Stimulated activated CD8-positive, alpha-beta memory T cell treated with anti-CD3 and anti-CD28 coated beads, Interleukin-15, amount 100 ng/mL, for 1 hour (primary cell): ENCODE results near the gene HOXB3.

Source experiments
- DNase-seq: peaks from one replicate; pipeline ENCODE4 v3.0.0-alpha.2; 2020; ENCODE audit warnings: low read depth

Gene HOXB3

DNA sequence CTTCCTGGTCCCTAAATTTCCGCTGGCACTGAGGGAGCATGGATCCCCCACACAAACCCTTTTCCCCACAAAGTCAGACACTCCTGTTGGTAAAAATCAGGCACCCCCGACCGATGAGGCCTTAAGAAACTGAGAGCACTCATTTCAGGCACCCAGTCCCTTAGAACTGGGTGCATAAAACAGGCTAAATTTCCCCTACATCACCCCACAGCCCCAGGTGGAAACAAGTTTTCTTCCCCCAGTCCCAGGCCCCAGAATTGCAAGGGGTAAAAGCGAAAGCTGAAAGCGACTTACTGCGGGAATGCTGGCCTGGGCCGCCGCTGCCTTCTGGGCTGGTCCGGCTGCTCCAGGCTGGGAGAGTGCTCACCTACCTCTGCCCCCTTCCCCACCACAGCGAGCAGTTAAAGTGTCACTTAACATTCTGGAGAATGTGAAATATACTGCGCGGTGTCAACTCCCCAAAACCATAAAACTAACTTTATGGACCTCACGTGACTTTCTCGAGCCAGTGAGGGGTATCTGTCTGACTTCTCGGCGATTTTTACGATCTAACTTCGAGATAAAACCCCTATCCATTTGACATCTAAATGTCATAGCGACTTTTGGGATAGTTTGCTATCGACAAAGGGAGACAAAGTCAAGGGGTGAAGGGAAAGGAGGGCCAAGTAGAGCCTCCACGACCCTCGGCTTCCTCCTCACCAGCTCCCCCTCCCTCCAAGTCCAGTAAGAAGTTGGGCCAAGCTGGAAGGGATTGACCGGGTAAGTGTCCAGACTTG is at the start of gene HOXB3:
Gene HOXB3, minus strand, starts transcription at position 411 of the 776 bp plus-strand sequence. CDS start 37,767 bp downstream, outside the sequence.
- DNase-seq, result no peak

DNA sequence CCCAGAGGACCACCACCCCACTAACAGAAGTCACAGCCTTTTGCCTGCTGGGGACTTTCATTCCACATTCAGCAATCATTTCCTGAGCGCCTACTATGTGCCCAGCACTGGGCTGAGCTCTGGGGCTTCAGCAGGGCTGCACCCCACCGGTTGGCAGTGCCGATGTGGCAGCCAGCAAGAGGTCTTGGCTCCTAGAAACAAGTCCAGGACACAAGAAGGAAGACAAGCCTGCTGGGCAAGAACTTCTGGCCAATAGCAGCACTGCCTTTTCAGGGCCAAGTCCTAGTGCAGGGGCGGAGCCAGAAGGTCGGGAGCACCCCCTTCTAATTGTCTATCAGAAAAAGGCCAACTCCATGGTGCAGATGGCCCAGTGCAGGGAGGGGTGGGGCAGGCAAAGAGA is 49.1 kb upstream of the HOXB3 start:
- DNase-seq, result no peak

DNA sequence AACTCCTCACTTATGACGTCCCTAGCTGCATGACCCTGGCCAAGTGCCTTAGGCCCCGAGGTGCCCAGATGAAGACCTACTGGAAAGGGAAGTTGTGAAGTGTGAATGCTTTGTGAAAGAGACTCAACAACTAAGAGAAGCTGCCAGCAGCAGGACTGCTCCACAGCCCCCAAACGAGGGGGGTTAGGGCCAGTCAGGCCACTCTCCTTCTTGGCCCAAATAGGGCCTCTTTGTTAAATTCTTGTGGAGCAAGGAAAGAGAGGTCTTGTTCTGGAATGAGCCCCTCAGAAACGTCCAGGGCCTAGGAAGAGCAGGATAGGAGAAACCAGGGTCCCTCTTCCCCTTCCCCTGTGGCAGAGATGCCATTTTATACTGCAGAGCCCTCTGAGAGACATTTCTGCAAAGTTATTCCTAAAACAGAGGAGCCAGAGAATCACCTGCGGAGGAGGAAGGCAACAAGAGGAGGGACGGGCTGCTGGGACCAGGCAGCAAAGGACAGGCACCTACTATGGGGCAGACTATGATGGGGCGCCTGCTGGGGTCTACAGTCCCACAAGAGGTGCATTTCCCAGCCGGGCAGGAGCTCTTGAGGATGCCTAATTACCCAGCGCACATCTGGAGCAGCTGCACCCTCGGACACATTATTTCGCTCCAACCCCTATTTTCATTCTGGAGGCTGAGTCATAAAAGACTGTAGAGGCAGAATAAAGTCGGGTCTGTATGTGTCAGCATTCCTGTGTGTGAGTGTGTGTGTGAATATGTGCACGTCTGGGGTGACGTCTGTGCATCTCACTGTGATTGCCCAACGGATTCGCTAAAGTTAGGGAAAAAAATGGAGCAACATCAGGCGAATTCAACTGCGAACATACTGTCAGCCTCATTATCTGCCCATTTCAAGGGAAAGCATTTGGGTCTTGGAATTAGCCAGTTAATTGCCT is 47.6 kb upstream of the HOXB3 start:
- no peak for DNase-seq

DNA sequence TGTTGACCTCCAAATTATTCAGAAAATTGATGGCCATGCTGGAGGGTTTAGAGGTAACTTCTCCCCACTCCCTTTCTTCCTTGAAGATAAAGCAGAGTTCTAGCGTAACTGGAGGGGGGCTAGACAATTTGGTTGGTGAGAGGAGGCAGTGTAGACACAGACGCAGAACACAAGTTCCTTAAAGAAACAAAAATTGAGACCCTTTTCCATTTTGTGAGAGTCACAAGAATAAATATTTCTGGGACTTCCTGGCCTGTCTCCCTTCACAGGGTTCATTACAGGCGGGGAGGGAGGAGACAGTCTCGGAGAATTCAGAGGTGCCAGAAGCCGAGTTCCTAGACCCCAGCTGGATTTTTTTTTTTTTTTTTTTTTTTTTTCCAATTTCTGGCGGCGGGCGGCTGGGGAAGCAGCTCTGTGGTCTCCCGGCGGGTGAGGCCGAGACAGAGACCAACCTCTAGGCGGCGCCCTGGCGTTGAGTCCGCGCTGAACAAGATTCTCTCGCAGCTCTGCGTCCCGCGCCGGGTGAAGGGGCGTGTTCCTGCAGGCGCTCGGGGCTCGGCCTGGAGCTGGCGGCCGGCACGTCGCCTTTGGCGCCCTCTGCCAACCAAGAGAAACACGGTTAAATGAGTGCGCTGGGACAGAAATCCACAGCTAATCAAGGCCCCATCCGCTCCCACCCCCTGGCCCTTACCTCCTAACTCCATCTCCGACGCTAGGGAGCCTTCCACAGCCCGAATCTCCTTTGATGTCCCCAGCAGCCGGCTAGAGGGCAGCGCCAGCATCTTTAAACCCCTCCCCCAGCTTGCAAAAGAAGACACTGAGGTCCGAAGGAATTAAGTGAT is 46.4 kb upstream of the HOXB3 start:
- peak; percentile 34 for DNase-seq

DNA sequence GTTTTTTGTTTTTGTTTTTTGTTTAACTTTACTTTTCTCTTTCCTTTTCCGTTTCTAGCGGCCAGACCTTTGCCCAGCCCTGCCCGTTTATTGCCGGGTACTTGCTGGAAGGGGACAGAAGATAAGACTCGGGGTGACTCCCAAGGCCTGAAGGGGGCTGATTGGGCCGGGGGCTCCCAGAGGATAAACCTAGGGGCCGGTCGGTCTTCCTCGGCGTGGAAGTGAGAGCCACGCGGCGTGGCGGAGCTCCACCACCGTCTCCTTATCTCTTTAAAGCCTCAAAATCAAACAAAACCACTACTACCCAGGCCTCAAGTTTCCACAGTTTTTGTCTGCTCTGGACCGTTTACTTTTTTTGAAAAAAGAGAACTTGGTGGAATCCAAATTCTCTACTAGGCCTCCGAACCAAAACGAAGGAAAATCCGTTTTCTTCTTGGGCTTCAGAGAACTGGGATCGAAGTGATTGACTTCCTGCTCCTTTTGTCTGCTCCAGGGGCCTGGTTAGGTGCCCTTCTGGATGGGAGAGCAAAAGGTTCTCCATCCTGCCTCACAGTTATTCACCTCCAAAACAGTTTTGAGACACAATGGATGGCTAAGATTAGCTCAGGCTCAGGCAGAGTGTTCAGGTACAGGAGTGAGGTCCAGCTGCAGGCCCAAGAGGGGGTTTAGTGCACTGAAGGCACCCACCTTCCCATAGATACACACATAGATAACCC is 44.6 kb upstream of the HOXB3 start:
- no peak for DNase-seq

DNA sequence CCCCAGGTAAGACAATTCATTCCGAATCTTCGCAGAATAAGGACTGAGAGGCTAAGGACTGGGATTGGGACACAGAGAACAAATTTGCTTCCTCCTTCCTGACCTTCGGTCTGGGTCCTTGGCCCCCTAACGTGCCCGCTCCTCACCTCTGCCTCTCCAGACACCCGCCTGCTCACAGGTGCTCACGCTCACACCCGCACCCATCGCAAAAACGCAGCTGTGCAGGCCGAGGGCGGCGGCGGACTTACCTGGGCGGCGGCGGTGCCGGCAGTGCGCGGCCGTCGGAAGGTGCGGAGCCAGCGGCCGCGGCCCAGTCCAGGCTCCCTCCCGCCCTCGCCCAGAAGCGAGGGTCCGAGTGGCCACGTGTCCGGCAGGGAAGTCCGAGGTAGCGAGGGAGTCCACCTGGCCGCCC is 43.2 kb upstream of the HOXB3 start:
- DNase-seq, result no peak

DNA sequence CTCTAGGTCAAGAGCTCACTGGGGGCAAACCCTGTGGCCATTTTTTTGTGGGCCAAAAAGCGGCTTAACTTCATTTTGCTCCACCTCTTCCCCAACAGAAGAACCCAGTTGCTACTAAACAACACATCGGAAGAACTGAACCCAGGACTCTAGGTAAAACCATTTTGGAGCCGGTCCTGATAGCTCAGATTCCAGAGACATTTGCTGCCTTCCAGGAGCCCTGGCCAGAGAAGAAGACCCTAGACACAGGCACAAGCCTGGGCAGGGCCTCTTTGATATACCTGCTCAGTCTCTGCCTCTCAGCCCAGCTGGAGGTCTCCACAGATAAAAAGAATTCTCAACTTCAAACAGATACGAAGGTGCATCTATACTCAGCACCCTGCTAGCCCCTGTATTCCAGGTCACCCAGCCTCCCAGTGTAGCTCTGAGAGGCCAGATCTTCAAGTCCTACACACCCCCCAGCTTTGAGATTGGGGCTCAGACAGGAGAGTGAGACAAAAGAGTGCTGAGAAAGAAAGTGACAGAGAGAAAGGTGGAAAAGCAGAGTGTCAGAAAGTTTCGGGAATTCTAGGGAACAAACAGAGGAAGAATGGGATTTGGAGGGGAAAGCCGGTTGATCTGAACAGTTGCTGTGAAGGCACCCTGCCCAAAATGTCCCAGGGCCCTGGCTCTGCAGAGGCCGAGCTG is 42.7 kb upstream of the HOXB3 start:
- no peak for DNase-seq

DNA sequence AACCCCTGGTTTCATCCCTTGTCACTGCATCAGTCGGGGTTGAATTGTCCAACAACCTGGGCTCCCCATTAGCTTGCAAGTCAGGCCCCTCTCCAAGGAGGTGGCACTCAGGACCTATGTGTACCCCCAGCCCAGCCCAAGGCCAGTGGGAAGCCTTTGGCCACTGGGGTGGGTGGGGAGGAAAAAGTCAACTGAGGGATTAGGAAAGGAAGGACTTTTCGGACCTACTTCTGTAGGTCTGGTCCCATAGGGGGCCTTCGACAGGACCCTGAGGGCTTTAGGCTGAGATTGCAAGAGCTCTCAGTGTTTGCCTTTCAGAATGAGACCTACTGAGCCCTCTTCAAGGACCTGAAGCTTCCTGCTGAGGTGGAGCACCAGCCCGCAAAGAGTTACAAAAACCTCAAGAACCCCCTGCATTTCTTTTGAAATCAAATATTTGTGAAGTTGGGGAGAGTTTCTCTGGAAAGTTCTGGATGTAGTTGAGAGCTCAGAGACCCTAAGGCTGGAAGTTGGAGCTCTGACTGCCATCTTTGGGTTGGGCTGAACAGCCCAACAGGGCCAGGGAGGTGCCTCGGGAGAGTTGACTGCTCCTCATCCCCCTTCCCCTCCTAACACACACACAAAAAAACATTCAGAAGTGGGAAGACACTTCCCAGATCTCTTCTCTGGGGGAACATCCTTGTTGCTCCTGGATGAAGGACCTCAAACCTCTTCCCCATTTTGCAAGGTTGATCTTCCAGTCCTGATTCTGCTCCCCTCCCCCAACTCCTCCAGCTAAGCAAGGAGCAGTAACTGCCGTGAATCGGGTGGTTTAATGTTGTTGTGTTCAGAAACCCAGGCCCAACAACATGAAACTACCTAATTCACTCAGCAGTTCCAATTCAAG is 41.9 kb upstream of the HOXB3 start:
- no peak for DNase-seq

DNA sequence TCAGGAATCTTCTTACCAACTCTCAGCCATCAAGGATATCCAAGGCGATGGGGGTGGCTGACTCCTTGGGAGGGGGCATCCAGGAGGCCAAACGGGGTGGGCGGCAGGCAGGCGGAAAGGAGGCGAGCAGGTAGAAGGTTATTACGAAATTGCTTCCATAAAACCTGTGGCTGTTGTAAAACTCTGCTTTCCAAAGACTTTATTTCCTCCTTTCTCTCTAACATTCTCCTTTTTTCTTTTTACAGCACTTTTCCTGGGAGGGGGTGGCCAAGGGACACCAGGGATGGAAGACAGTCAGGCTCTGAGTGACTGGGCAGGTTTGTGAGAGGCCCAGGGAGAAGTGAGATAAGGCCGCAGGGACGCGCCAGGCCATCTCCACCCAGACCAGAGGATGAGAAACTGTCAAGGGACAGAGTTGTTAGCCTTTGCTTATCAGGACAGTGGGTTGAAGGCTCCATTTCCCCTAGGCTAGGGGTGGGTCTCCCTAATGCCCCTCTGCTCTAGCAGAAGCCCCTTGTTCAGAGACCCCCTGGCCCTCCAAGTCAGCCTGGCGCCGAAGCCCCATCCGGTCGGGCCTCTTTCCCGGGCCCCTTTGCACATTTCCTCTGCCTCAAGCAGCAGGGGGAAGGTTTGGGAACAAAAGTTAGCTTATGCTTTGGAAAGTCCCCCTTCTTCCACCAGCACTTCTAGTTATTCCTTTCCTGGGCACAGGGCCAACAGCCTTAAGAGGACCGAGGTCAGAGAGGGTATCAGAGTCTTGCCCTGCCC is 41.1 kb upstream of the HOXB3 start:
- DNase-seq, result no peak

DNA sequence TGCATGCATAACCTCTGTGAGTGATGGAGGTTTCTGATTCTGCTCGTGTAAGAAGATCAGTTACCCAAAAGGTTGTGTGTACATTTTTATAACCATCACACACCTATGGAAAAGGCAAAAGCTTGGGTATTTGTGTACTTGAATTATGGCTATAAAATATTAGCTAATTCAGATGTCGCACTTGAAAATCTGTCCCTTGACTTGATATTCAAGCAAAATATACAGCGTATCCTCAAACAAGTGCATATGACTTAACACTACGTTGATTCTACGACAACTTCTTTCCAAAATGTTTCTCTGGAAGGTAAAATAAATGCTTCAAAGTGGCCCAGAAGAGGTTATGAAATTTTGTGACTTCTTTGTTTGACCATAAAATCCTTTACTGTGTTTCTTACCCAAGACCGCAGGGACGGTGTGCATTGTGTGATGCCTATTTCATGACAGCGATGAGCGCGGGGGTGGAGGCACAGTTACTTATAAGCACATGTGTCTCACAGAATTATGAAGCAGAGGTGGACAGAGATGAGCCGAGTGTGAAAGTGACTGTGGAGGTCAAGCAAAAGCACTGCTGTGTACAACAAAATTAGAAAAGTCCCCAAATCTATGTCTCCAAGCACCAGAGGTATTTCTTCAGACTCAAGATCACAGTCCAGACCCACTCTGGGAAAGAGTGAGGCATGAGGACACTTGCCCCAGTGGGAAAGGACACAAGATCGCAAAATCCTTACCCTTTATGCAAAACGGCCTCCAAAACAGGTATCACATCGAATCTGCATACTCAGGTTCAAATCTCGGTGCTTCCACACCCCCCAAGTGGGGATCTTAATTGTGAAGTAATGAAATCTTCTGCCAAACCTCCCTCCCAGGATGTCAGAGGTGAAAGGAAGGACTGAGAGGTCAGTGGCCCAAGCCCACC is 40.2 kb upstream of the HOXB3 start:
- DNase-seq, result no peak

DNA sequence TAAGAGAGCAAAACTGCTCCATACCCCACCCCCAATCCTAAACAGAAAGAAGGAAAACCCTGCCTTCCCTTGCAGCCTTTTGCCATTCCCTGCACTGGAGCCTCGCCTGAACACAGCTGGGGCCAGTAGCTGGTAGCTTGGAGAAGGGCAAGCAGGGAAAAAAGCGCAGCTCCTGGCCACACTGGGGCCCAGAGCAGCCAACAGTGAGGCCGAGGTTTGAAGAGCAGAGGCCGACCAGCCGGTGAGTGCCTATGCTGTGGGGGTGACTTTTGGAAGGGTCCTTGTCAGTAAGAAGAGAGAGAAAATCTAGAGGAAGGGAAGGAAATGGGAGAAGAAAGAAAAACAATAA is 39.3 kb upstream of the HOXB3 start:
- no peak for DNase-seq

DNA sequence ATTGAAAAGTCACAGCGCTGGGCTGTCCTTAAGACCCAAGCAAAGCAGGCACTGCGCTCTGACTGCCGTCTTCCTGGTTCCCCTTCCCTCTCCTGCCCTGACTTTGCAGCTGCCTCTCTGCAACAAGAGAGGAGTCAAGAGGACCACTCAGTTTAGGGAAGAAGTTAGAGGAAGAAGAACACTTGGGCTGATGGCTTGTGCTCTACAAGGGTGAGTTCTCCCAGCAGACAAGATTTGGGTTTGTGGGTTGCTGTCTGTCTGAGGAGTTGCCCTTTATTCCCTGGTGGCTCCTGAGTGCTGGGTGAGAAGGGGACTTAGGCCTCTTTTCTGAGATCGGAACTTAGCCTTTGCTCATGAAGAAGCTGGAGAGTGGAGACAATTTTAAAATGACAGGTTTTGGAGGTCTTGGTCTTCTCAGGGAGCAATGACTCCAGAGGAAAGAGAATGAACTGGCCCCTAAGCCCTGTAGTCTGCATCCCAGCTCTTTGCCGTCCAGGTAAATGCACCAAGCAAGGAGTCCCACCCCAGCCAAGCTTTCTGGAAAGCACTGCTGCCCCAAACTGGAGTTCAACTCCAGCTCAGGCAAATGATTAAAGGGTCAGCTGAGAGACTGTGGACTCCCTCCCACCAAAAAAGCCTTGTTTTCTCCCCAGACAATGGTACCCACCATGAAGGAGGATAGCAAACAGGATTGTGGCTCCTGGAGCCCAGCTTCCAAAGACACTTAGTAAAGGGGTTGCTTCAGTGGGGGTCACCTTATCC is 38.8 kb upstream of the HOXB3 start:
- DNase-seq, result no peak

DNA sequence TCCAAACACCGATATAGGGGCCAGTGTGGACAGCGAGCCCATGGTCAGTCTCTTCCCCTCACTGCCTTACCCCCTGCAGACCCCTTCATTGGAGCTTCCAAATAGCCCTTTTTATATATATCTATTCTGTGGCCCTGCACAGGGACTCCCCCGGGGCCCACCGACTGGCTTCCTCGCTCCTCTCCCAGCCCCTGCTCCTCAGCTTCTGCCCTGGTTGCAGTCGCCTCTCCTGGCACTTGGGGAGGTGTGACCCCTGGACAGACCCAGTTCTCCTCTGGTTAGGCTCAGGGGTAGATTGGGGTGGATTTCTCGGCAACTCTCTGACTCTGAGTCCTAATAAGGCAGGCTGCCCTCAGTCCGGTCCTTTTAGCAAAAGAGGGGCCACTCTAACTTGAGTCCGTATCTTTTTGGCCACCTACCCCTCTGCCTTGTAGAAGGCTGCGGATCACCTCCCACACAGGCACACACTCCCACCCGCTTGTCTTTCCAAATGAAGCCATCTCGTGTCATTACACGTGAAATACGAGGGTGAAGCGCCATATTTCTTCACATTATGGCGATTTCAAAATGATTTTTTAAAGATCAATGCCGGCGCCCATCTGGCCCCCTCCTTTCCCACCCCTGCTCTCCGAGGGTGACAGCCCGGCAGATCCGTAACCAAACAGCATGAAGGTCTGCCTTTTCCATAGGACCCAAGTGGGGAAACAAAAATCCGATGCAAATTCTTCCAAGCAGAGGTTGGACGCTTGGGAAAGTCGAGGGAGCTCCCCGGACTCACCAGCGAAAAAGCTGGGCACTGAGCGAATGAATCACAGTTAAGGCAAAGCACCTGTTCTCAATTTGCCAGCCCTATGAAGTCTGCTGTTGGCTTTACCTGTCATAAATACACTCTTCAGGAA is 37.8 kb upstream of the HOXB3 start:
- no peak for DNase-seq

DNA sequence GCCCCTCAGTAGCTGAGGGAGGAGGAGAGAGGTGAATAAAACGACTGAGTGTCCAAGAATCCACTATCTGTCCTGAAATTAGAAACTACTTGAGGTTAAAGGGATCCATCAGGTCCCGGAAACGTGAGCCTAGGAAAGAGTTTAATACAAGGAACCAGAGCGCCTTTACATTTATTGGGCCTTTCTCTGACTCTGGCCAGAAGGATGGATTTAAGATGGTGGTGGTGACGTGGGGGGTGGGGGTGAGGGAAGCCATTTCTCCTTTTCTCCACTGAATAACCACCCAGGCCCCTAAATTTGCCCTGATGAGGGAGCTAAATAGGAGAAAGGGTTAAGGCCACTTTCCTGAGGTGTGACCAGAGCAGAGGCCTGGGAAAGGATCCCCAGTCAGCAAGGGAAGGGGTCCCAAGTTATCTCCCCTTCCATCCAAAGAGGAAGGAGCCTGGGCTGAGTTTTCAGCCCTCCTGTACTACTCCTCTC is 37.1 kb upstream of the HOXB3 start:
- no peak for DNase-seq

DNA sequence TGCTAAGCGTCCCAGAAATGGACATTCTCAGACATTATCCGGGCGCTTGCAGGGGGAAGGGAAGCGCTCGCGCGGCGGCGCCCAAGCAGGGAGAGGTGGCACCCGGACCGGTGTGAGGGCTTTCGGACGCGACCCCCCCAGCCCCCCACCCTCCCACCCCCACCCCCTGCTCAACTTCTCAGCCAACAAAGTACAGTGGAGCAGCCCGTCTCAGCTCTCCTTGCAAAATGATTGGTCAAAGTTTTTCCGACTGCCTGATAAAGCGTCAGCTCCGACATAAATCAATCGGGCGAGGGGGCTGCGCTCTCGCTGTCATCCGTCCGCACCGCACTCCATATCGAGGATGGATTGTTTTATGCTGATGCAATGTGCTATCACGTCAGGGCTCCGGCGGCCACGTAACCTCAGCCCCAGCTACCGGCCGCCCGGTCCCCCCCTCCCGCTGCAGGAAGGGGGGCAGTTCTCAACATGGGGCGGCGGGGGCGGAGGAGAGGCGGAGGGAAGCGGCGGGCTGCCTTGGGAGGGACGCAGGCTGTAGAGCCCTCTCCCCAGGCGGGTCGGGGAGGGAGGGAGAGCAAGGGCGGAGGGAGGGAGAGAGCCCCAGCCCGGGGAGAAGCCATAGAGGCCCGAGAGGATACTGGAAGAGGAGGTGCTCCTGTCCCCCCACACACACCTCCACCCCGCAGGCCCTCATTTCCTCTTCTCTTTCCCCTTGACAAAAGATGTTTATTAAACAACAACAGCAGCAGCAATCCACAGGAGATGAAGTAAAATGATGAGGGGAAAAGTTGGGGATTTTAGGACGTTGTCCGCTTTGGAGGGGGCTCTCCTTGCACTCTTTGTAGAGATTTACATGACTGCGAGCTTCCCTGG is 36.4 kb upstream of the HOXB3 start, which contains the start of gene HOXB9:
Gene HOXB9, minus strand, starts transcription at position 114 of the 873 bp plus-strand sequence. Its CDS starts 89 bp downstream, at position 25.
- DNase-seq, result no peak
